Activated naive CD8-positive, alpha-beta T cell treated with anti-CD3 and anti-CD28 coated beads, Interleukin-2, amount 50 U/mL, for 24 hours (primary cell): ENCODE data around the gene SIK2.
A peak's percentile ranks its signal among the peaks of the same experiment; 100 is the strongest.

Source experiments
- ATAC-seq: fragments of 150-1000 bp; cut with Tn5 transposase; one replicate; pipeline ENCODE4 v1.10.0; 2021
- DNase-seq: peaks from one replicate; pipeline ENCODE4 v3.0.0; 2021
- H3K27ac Mint-ChIP-seq: one replicate; pipeline ENCODE4 v1.8.0; 2021; ENCODE audit warnings: mild to moderate bottlenecking, mixed read lengths
- H3K27me3 Mint-ChIP-seq: one replicate; pipeline ENCODE4 v1.8.0; 2021; ENCODE audit warnings: mixed read lengths
- H3K36me3 Mint-ChIP-seq: one replicate; pipeline ENCODE4 v1.8.0; 2021; ENCODE audit warnings: low read depth, mixed read lengths
- H3K4me1 Mint-ChIP-seq: one replicate; pipeline ENCODE4 v1.8.0; 2021; ENCODE audit warnings: mixed read lengths
- H3K4me3 Mint-ChIP-seq: one replicate; pipeline ENCODE4 v1.8.0; 2021; ENCODE audit warnings: mild to moderate bottlenecking, moderate library complexity, mixed read lengths
- H3K9me3 Mint-ChIP-seq: one replicate; pipeline ENCODE4 v1.8.0; 2021; ENCODE audit warnings: mixed read lengths

Gene SIK2

DNA sequence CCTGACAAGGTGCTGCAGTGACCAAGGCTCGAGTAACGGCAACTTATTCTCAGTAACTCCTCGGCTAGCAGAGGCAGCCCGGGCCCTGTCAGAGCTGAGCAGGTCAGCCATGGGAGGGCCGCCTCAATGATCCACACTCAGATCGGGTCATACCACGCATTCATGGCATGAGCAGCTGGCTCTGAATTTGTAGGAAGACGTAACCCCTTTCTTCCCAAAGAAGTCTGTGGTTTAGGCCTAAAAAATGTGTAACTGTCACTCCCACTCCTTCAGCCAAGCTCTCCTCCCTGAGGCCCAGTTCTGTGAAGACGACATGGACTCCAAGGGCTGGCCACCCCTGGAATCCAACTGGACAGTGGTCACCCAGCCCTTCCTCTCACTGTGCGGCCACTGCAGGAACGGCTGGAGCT is 133.9 kb downstream of the SIK2 start:
- H3K4me1 Mint-ChIP-seq: peaks cover 1% of the 10 kb centered on the region
- DNase-seq: no peak
- no peaks in the 10 kb centered on the region for H3K9me3 Mint-ChIP-seq
- no peak overlapping the region for H3K4me3 Mint-ChIP-seq
- H3K36me3 Mint-ChIP-seq: peaks cover 22% of the 10 kb centered on the region
- H3K27me3 Mint-ChIP-seq: no peaks in the 10 kb centered on the region
- H3K27ac Mint-ChIP-seq: peak overlapping the region; percentile 31
- no peak for ATAC-seq

- no peak for DNase-seq
- Mint-ChIP-seq H3K27me3 (no peaks in the 10 kb centered on the region), H3K9me3 (no peaks in the 10 kb centered on the region), H3K4me3 (no peak overlapping the region), H3K36me3 (peaks cover 29% of the 10 kb centered on the region), H3K4me1 (peaks cover 1% of the 10 kb centered on the region), H3K27ac (no peak overlapping the region)
- no peak for ATAC-seq
These were observed 134.6 kb downstream of the SIK2 start for GRCh38 chr11:111736621-111737443.

GRCh38 chr11:111737444-111738210 is 135.4 kb downstream of the SIK2 start:
- Mint-ChIP-seq H3K27ac (peak overlapping the region; percentile 46), H3K4me3 (no peak overlapping the region), H3K27me3 (no peaks in the 10 kb centered on the region), H3K9me3 (no peaks in the 10 kb centered on the region), H3K4me1 (peaks cover 1% of the 10 kb centered on the region), H3K36me3 (peaks cover 32% of the 10 kb centered on the region)
- ATAC-seq (no peak), DNase-seq (no peak)

GRCh38 chr11:111739299-111739698 is 137.1 kb downstream of the SIK2 start:
- Mint-ChIP-seq H3K27me3 (no peaks in the 10 kb centered on the region), H3K4me1 (peaks cover 1% of the 10 kb centered on the region), H3K9me3 (no peaks in the 10 kb centered on the region), H3K27ac (no peak overlapping the region), H3K4me3 (no peak overlapping the region), H3K36me3 (peaks cover 37% of the 10 kb centered on the region)
- DNase-seq (no peak), ATAC-seq (no peak)

DNA sequence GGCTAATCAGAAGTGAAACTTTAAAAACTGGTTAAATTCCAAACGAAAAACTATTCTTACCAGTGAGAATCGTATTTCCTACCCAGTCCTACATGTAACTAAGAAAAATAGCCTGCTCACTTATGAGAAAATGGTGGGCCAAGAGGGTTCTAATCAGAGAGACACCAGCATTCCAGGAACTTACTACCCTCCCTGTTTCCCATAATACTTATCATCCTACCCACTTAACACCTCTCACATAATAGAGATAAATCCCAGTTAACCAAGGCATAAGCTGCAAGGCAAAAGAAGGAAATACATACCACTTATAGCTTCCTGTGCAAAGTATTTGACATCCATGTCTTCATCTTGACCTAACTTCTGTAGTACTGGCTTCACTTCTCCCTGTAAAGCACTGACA is 139.5 kb downstream of the SIK2 start:
- H3K4me3 Mint-ChIP-seq: no peak overlapping the region
- H3K9me3 Mint-ChIP-seq: no peaks in the 10 kb centered on the region
- H3K27ac Mint-ChIP-seq: no peak overlapping the region
- H3K27me3 Mint-ChIP-seq: no peaks in the 10 kb centered on the region
- no peak for DNase-seq
- no peak for ATAC-seq
- no peaks in the 10 kb centered on the region for H3K4me1 Mint-ChIP-seq
- peaks cover 53% of the 10 kb centered on the region for H3K36me3 Mint-ChIP-seq

- no peak overlapping the region for H3K4me3 Mint-ChIP-seq
- no peak overlapping the region for H3K27ac Mint-ChIP-seq
- no peaks in the 10 kb centered on the region for H3K4me1 Mint-ChIP-seq
- DNase-seq (no peak), ATAC-seq (no peak)
- peaks cover 60% of the 10 kb centered on the region for H3K36me3 Mint-ChIP-seq
- no peaks in the 10 kb centered on the region for H3K9me3 Mint-ChIP-seq
- no peaks in the 10 kb centered on the region for H3K27me3 Mint-ChIP-seq
These were observed 141.5 kb downstream of the SIK2 start for GRCh38 chr11:111743700-111744099.

DNA sequence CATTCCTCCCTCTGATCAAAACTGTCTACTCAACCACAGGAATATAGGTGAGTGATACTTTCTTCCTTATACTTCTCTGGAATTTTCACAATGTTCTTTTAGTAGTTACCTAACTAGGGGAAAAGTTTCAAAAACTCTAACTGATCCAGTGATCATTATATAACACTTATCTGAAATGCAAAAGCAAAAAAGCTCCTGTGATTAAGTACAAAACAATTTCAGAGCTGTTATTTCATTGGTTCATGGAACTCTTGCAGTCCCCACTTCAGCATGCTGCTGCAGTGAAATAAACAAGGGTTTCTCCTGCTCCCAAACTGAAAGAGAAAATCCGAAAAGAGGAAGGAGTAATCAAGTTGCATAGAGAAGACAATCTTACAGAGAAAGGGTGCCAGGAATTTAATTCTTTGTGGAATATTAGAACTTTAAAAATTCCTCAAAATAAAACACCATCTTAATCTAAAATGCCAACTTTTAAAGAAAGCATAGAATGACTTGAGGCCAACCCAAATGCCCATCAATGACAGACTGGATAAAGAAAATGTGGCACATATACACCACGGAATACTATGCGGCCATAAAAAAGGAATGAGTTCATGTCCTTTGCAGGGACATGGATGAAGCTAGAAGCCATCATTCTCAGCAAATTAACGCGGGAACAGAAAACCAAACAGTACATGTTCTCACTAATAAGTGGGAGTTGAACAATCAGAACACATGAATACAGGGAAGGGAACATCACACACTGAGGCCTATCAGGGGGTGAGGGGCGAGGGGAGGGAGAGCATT is 143.7 kb downstream of the SIK2 start:
- no peak for DNase-seq
- no peaks in the 10 kb centered on the region for H3K9me3 Mint-ChIP-seq
- H3K4me1 Mint-ChIP-seq: no peaks in the 10 kb centered on the region
- ATAC-seq: no peak
- H3K27me3 Mint-ChIP-seq: no peaks in the 10 kb centered on the region
- H3K4me3 Mint-ChIP-seq: no peak overlapping the region
- H3K36me3 Mint-ChIP-seq: peaks cover 56% of the 10 kb centered on the region
- no peak overlapping the region for H3K27ac Mint-ChIP-seq

GRCh38 chr11:111748035-111748804 is 146.0 kb downstream of the SIK2 start:
- peaks cover 53% of the 10 kb centered on the region for H3K36me3 Mint-ChIP-seq
- no peaks in the 10 kb centered on the region for H3K4me1 Mint-ChIP-seq
- no peak overlapping the region for H3K27ac Mint-ChIP-seq
- H3K4me3 Mint-ChIP-seq: no peak overlapping the region
- H3K27me3 Mint-ChIP-seq: no peaks in the 10 kb centered on the region
- no peaks in the 10 kb centered on the region for H3K9me3 Mint-ChIP-seq
- DNase-seq (no peak), ATAC-seq (no peak)

- DNase-seq: no peak
- no peaks in the 10 kb centered on the region for H3K4me1 Mint-ChIP-seq
- H3K36me3 Mint-ChIP-seq: peaks cover 52% of the 10 kb centered on the region
- no peaks in the 10 kb centered on the region for H3K27me3 Mint-ChIP-seq
- no peak overlapping the region for H3K4me3 Mint-ChIP-seq
- no peaks in the 10 kb centered on the region for H3K9me3 Mint-ChIP-seq
- no peak for ATAC-seq
- H3K27ac Mint-ChIP-seq: no peak overlapping the region
These were observed 147.4 kb downstream of the SIK2 start for GRCh38 chr11:111749646-111750045.

GRCh38 chr11:111756097-111756496 is 153.8 kb downstream of the SIK2 start:
- H3K4me1 Mint-ChIP-seq: no peaks in the 10 kb centered on the region

GRCh38 chr11:111759376-111759775 is 157.1 kb downstream of the SIK2 start:
- H3K4me1 Mint-ChIP-seq: peaks cover 14% of the 10 kb centered on the region
- no peaks in the 10 kb centered on the region for H3K27me3 Mint-ChIP-seq
- ATAC-seq: no peak
- no peak for DNase-seq
- no peak overlapping the region for H3K27ac Mint-ChIP-seq
- H3K36me3 Mint-ChIP-seq: peaks cover 62% of the 10 kb centered on the region
- H3K4me3 Mint-ChIP-seq: no peak overlapping the region
- no peaks in the 10 kb centered on the region for H3K9me3 Mint-ChIP-seq

More at GRCh38 chr11:111756097-111756496, 153.8 kb downstream of the SIK2 start:
- Mint-ChIP-seq H3K4me3 (no peak overlapping the region), H3K9me3 (no peaks in the 10 kb centered on the region), H3K27me3 (no peaks in the 10 kb centered on the region), H3K27ac (no peak overlapping the region), H3K36me3 (peaks cover 55% of the 10 kb centered on the region)
- DNase-seq (no peak), ATAC-seq (no peak)

DNA sequence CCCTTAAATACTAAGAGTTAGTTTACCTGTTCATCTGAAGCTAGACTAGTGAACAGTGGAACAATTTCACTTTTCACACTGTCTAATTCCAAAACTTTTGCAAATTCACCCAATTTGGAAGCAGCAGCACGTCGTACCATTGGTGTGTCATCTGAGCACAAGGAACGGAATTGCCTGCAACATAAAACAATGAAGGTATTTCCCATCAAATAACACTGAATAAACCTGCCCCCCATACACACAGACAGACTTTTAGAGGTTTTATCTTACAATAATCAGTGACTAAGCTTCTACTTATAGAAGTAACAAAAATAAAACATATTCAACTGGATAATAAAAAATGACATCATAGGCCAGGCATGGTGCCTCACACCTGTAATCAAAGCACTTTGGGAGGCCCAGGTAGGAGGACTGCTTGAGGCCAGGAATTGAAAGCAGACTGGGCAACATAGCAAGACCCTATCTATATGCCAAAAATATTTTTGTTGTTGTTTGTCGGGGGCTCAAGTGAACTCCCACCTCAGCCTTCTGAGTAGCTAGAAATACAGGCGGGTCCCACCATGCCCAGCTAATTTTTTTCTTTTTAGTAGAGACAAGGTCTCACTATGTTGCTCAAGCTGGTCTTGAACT is 157.6 kb downstream of the SIK2 start:
- DNase-seq (no peak), ATAC-seq (no peak)
- H3K9me3 Mint-ChIP-seq: no peaks in the 10 kb centered on the region
- H3K4me1 Mint-ChIP-seq: peaks cover 20% of the 10 kb centered on the region
- no peak overlapping the region for H3K27ac Mint-ChIP-seq
- peaks cover 66% of the 10 kb centered on the region for H3K36me3 Mint-ChIP-seq
- no peak overlapping the region for H3K4me3 Mint-ChIP-seq
- H3K27me3 Mint-ChIP-seq: no peaks in the 10 kb centered on the region

DNA sequence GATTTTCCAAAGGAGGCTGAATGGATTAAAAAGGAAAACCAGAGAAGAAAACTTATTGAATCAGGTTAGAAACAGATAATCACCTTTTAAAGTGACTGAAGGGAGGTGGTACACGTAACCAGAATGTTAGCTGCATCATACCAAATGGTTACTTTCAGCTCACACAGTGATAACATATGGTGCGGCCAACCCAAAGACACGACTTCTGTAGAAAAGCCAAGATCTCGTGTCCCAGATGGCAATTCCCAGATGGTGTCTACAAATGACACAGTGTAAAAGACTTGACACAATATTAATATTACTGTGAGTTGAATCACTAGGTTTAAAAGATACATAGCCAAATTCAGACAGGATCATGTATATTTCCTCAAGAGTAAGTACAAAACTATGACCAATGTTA is 158.8 kb downstream of the SIK2 start:
- H3K27ac Mint-ChIP-seq: no peak overlapping the region
- H3K36me3 Mint-ChIP-seq: peaks cover 63% of the 10 kb centered on the region
- H3K4me1 Mint-ChIP-seq: peaks cover 25% of the 10 kb centered on the region
- no peaks in the 10 kb centered on the region for H3K27me3 Mint-ChIP-seq
- no peak overlapping the region for H3K4me3 Mint-ChIP-seq
- H3K9me3 Mint-ChIP-seq: no peaks in the 10 kb centered on the region
- ATAC-seq (no peak), DNase-seq (no peak)

- Mint-ChIP-seq H3K27me3 (no peaks in the 10 kb centered on the region), H3K4me3 (no peak overlapping the region), H3K36me3 (peaks cover 55% of the 10 kb centered on the region), H3K27ac (no peak overlapping the region), H3K4me1 (peaks cover 34% of the 10 kb centered on the region), H3K9me3 (no peaks in the 10 kb centered on the region)
- no peak for ATAC-seq
- DNase-seq: no peak
These were observed 160.3 kb downstream of the SIK2 start for GRCh38 chr11:111762526-111762925.
